Left lobe of liver (tissue), 2 donors: Measurements from ENCODE around the gene HPCA. TPM values are rescaled to one million over a fixed set of nuclear protein-coding genes. Genes with fewer than 3 reads are reported as not detected.

Source experiments
- ATAC-seq: fragments of 200-7000 bp; cut with Tn5 transposase; one replicate; pipeline ENCODE4 v1.9.1; 2020; ENCODE audit warnings: mild to moderate bottlenecking, moderate library complexity
- DNase-seq: peaks from one replicate; pipeline ENCODE4 v3.0.0-alpha.2; 2020; ENCODE audit warnings: low spot score
- total RNA-seq: library from RNA; stranded (reverse); gene quantifications from one replicate; pipeline ENCODE4 v1.2.1, GENCODE V29; 2021
- donor health status: DM: no; HTN: no; CAD: no; lungs with moderate emphysema.
- donor health status: DM: no; HTN: yes; CAD: no.

The HPCA gene
- total RNA-seq, 1 donor from 2014 or later = not detected

- DNase-seq = peak; percentile 44
- ATAC-seq = peak; percentile 68
Observed at GRCh38 chr1:32870615-32871363, 15.5 kb upstream of the HPCA start, which contains the start of gene FNDC5. Gene FNDC5, minus strand, starts transcription at chr1:32870912.

- ATAC-seq (no peak), DNase-seq (peak; percentile 40)
Observed at GRCh38 chr1:32871364-32872191, 14.7 kb upstream of the HPCA start.

GRCh38 chr1:32872192-32872460 lies 14.2 kb upstream of the HPCA start:
- DNase-seq (no peak), ATAC-seq (no peak)

- DNase-seq (peak; percentile 38), ATAC-seq (no peak)
Observed at GRCh38 chr1:32873484-32873883, 12.8 kb upstream of the HPCA start.

GRCh38 chr1:32874860-32875752 lies 11.2 kb upstream of the HPCA start:
- DNase-seq = no peak
- no peak for ATAC-seq

- DNase-seq = peak; percentile 68
- ATAC-seq = peak; percentile 86
Observed at GRCh38 chr1:32876341-32877210, 9.7 kb upstream of the HPCA start.

GRCh38 chr1:32877211-32878110 lies 8.8 kb upstream of the HPCA start:
- ATAC-seq (peak; percentile 69), DNase-seq (peak; percentile 76)

- DNase-seq = no peak
- peak; percentile 27 for ATAC-seq
Observed at GRCh38 chr1:32878183-32878582, 8.1 kb upstream of the HPCA start.

GRCh38 chr1:32878637-32879041 lies 7.7 kb upstream of the HPCA start:
- DNase-seq = no peak
- no peak for ATAC-seq

GRCh38 chr1:32881291-32881690 lies 5.0 kb upstream of the HPCA start:
- ATAC-seq (no peak), DNase-seq (no peak)

GRCh38 chr1:32881871-32882850 lies 4.1 kb upstream of the HPCA start:
- no peak for DNase-seq
- no peak for ATAC-seq

GRCh38 chr1:32883338-32884031 lies 2.8 kb upstream of the HPCA start:
- ATAC-seq = no peak
- DNase-seq = no peak

- ATAC-seq (no peak), DNase-seq (no peak)
Observed at GRCh38 chr1:32884032-32884372, 2.3 kb upstream of the HPCA start.

- DNase-seq = no peak
Observed at GRCh38 chr1:32884726-32885125, 1.6 kb upstream of the HPCA start.

GRCh38 chr1:32885676-32886003 lies 651 bp upstream of the HPCA start:
- ATAC-seq (no peak), DNase-seq (no peak)

More at GRCh38 chr1:32884726-32885125, 1.6 kb upstream of the HPCA start:
- ATAC-seq = no peak

GRCh38 chr1:32886828-32887414 lies 630 bp downstream of the HPCA start:
- no peak for ATAC-seq
- DNase-seq = no peak

GRCh38 chr1:32887623-32888022 lies 1.3 kb downstream of the HPCA start:
- ATAC-seq (no peak), DNase-seq (no peak)
